K562 (cell line): ENCODE results near the gene PAN2. TPM values are rescaled to one million over a fixed set of nuclear protein-coding genes. Genes with fewer than 3 reads are reported as not detected.

Source experiments
- CHD2 ChIP-seq: IDR thresholded peaks from 2 replicates; pipeline ENCODE4 v1.6.1; 2011; ENCODE audit warnings: low read depth, low read length
- CLOCK ChIP-seq: fragments of 250-450 bp; sonication (Bioruptor Pico); IDR thresholded peaks from 2 replicates; pipeline ENCODE4 v1.4.0; 2020; ENCODE audit warnings: mild to moderate bottlenecking, moderate library complexity, borderline replicate concordance
- CXXC5 ChIP-seq: fragments of 250-450 bp; sonication (Bioruptor Pico); IDR thresholded peaks from 2 replicates; pipeline ENCODE4 v1.8.0; 2022; ENCODE audit warnings: inconsistent platforms, mild to moderate bottlenecking, moderate library complexity
- ETS1 ChIP-seq: conservative IDR thresholded peaks from 2 replicates; pipeline ENCODE4 v1.6.1; 2011; ENCODE audit warnings: low read depth, mild to moderate bottlenecking, low read length; ENCODE audit not compliant: control insufficient read depth
- FOS ChIP-seq: IDR thresholded peaks from 3 replicates; pipeline ENCODE4 v1.6.1; 2011; ENCODE audit not compliant: insufficient read length; ENCODE audit errors: extremely low read depth
- HMG20B ChIP-seq: fragments of 250-450 bp; sonication (Bioruptor Pico); IDR thresholded peaks from 2 replicates; pipeline ENCODE4 v1.5.0; 2021; ENCODE audit warnings: mild to moderate bottlenecking
- HOXB6 ChIP-seq: fragments of 250-450 bp; sonication (Bioruptor Pico); IDR thresholded peaks from 2 replicates; pipeline ENCODE4 v1.5.1; 2022; ENCODE audit warnings: mild to moderate bottlenecking, borderline replicate concordance
- KHSRP ChIP-seq: fragments of 450-650 bp; IDR thresholded peaks from 2 replicates; pipeline ENCODE4 v1.6.1; 2017
- TBL1XR1 ChIP-seq, 2 experiments: IDR thresholded peaks; 2 replicates each; pipeline ENCODE4 v1.6.1; 2012; ENCODE audit warnings: improper control_type of control experiment in 2 of 2, low read length in 2 of 2, mild to moderate bottlenecking in 1 of 2
- YBX1 ChIP-seq: fragments of 450-650 bp; IDR thresholded peaks from 2 replicates; pipeline ENCODE4 v1.7.1; 2016; ENCODE audit warnings: mild to moderate bottlenecking
- ZNF197 ChIP-seq: fragments of 200-800 bp; sonication (Bioruptor generic); IDR thresholded peaks from 2 replicates; pipeline ENCODE4 v1.6.1; 2016; ENCODE audit warnings: low read depth, missing genetic modification characterization, missing compliant biosample characterization
- polyA plus RNA-seq, 8 experiments: library from polyadenylated mRNA; depleted of rRNA in 4 of 8; stranded (reverse) in 5 of 8; unstranded in 3 of 8; fragments of >200 nt; fragmentation: Nextera tagmentation in 2 of 8; fragmentation: Illumina TruSeq in 1 of 8; extraction: Ambion mirVana in 2 of 8; extraction: Trizol in 1 of 8; gene quantifications; 2 replicates each; pipeline versions ENCODE4 v1.2.1 to v1.2.3, GENCODE V29; 2011 to 2014; ENCODE audit warnings: inconsistent platforms in 1 of 8, missing spikeins in 1 of 8
- total RNA-seq, 7 experiments: library from RNA; depleted of rRNA in 6 of 7; stranded (reverse); fragments of >200 nt in 6 of 7; fragmentation: Illumina TruSeq in 2 of 7; extraction: Trizol in 2 of 7; gene quantifications; 2 replicates each; pipeline versions ENCODE4 v1.2.1 to v1.2.3, GENCODE V29; 2011 to 2021; ENCODE audit warnings: low replicate concordance in 1 of 7
- TF ChIP-seq, protein P1 (sequence below): fragments of 450-650 bp; IDR thresholded peaks from 2 replicates; pipeline ENCODE4 v1.7.1; 2018; ENCODE audit warnings: mild to moderate bottlenecking, low read depth; ENCODE audit not compliant: partially characterized antibody
- TF ChIP-seq, protein P2 (sequence below), 2 experiments: fragments of 450-650 bp; IDR thresholded peaks; 2 replicates each; pipeline ENCODE4 v1.6.1; 2016
- TF ChIP-seq, protein P3 (sequence below): fragments of 150-350 bp; IDR thresholded peaks from 2 replicates; pipeline ENCODE4 v1.6.1; 2014; ENCODE audit warnings: low read depth, mild to moderate bottlenecking, low read length, borderline replicate concordance

Gene PAN2
- total and polyA plus RNA-seq, 9 of the 15 experiments (the other 6 are each of a cell fraction or from before 2014, with no cell fraction given) = 15.0 to 66.1 (median 25.9) TPM

- TF ChIP-seq CLOCK (CRISPR knock-in tag) (no peak), HMG20B (no peak), TBL1XR1 (IDR thresholded peaks at IDR 0.05; ENCODE audit: low read length in 2 of 2) (peak; percentile 14 to 53; a peak in 3 of 4 replicates), YBX1 (no peak), ETS1 (peak; percentile 61), CHD2 (peak; percentile 15; the same call in 1 of the 2 replicates), CXXC5 (CRISPR knock-in tag) (peak; percentile 84), FOS (peak; percentile 71), ZNF197 (CRISPR knock-in tag) (no peak), KHSRP (no peak), HOXB6 (no peak)
- TF ChIP-seq, protein P1, sequence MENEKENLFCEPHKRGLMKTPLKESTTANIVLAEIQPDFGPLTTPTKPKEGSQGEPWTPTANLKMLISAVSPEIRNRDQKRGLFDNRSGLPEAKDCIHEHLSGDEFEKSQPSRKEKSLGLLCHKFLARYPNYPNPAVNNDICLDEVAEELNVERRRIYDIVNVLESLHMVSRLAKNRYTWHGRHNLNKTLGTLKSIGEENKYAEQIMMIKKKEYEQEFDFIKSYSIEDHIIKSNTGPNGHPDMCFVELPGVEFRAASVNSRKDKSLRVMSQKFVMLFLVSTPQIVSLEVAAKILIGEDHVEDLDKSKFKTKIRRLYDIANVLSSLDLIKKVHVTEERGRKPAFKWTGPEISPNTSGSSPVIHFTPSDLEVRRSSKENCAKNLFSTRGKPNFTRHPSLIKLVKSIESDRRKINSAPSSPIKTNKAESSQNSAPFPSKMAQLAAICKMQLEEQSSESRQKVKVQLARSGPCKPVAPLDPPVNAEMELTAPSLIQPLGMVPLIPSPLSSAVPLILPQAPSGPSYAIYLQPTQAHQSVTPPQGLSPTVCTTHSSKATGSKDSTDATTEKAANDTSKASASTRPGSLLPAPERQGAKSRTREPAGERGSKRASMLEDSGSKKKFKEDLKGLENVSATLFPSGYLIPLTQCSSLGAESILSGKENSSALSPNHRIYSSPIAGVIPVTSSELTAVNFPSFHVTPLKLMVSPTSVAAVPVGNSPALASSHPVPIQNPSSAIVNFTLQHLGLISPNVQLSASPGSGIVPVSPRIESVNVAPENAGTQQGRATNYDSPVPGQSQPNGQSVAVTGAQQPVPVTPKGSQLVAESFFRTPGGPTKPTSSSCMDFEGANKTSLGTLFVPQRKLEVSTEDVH = peak; percentile 76
- TF ChIP-seq, protein P2, sequence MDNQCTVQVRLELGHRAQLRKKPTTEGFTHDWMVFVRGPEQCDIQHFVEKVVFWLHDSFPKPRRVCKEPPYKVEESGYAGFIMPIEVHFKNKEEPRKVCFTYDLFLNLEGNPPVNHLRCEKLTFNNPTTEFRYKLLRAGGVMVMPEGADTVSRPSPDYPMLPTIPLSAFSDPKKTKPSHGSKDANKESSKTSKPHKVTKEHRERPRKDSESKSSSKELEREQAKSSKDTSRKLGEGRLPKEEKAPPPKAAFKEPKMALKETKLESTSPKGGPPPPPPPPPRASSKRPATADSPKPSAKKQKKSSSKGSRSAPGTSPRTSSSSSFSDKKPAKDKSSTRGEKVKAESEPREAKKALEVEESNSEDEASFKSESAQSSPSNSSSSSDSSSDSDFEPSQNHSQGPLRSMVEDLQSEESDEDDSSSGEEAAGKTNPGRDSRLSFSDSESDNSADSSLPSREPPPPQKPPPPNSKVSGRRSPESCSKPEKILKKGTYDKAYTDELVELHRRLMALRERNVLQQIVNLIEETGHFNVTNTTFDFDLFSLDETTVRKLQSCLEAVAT (IDR thresholded peaks at IDR 0.05) = peak in 1 of 2 experiments; percentile 98; a peak in 2 of 4 replicates
- TF ChIP-seq, protein P3, sequence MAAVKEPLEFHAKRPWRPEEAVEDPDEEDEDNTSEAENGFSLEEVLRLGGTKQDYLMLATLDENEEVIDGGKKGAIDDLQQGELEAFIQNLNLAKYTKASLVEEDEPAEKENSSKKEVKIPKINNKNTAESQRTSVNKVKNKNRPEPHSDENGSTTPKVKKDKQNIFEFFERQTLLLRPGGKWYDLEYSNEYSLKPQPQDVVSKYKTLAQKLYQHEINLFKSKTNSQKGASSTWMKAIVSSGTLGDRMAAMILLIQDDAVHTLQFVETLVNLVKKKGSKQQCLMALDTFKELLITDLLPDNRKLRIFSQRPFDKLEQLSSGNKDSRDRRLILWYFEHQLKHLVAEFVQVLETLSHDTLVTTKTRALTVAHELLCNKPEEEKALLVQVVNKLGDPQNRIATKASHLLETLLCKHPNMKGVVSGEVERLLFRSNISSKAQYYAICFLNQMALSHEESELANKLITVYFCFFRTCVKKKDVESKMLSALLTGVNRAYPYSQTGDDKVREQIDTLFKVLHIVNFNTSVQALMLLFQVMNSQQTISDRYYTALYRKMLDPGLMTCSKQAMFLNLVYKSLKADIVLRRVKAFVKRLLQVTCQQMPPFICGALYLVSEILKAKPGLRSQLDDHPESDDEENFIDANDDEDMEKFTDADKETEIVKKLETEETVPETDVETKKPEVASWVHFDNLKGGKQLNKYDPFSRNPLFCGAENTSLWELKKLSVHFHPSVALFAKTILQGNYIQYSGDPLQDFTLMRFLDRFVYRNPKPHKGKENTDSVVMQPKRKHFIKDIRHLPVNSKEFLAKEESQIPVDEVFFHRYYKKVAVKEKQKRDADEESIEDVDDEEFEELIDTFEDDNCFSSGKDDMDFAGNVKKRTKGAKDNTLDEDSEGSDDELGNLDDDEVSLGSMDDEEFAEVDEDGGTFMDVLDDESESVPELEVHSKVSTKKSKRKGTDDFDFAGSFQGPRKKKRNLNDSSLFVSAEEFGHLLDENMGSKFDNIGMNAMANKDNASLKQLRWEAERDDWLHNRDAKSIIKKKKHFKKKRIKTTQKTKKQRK = no peak
Measured at GRCh38 chr12:56359851-56360767, 26.3 kb upstream of the PAN2 start, which contains the start of gene STAT2 (continued).
